ENCODE data around the gene CDKN2A.

The CDKN2A gene

GRCh38 chr9:22026696-22027095, 32.5 kb upstream of the CDKN2A start:
- DNase-seq, result no peak
- peaks cover 47% of the 10 kb centered on the region for H3K27me3 Mint-ChIP-seq
- peaks cover 2% of the 10 kb centered on the region for H3K4me1 Mint-ChIP-seq (ENCODE audit: low read depth)
- no peak overlapping the region for H3K27ac Mint-ChIP-seq
- no peak overlapping the region for H3K4me3 Mint-ChIP-seq
- H3K9me3 Mint-ChIP-seq, result peaks cover 3% of the 10 kb centered on the region
- H3K36me3 Mint-ChIP-seq (ENCODE audit: low read depth), result no peaks in the 10 kb centered on the region

- Mint-ChIP-seq H3K27me3 (peaks cover 70% of the 10 kb centered on the region), H3K27ac (no peak overlapping the region), H3K4me1 (ENCODE audit: low read depth) (no peaks in the 10 kb centered on the region), H3K4me3 (no peak overlapping the region), H3K9me3 (peaks cover 3% of the 10 kb centered on the region), H3K36me3 (ENCODE audit: low read depth) (no peaks in the 10 kb centered on the region)
- no peak for DNase-seq
These were observed 28.2 kb upstream of the CDKN2A start for GRCh38 chr9:22022396-22022795.

- Mint-ChIP-seq H3K9me3 (no peaks in the 10 kb centered on the region), H3K4me1 (ENCODE audit: low read depth) (peaks cover 17% of the 10 kb centered on the region), H3K4me3 (no peak overlapping the region), H3K36me3 (ENCODE audit: low read depth) (no peaks in the 10 kb centered on the region), H3K27ac (no peak overlapping the region), H3K27me3 (peaks cover 57% of the 10 kb centered on the region)
- DNase-seq, result no peak
These were observed 16.9 kb upstream of the CDKN2A start for GRCh38 chr9:22010866-22011625.

- no peaks in the 10 kb centered on the region for H3K36me3 Mint-ChIP-seq (ENCODE audit: low read depth)
- peak overlapping the region; percentile 80 for H3K4me3 Mint-ChIP-seq
These were observed 15.3 kb upstream of the CDKN2A start for GRCh38 chr9:22009506-22009867.

GRCh38 chr9:22008717-22009505, 14.7 kb upstream of the CDKN2A start, which contains the start of gene CDKN2B:
Gene CDKN2B (minus strand): TSS chr9:22009305. CDS start chr9:22008953, 352 bp downstream.
- Mint-ChIP-seq H3K4me1 (ENCODE audit: low read depth) (peaks cover 27% of the 10 kb centered on the region), H3K27me3 (peaks cover 77% of the 10 kb centered on the region), H3K27ac (no peak within 1 kb of the TSS), H3K36me3 (ENCODE audit: low read depth) (no peaks in the 10 kb centered on the region), H3K9me3 (no peaks in the 10 kb centered on the region), H3K4me3 (peak within 1 kb of the TSS; percentile 80)
- DNase-seq, result peak; percentile 81

More at GRCh38 chr9:22009506-22009867, 15.3 kb upstream of the CDKN2A start:
- no peak overlapping the region for H3K27ac Mint-ChIP-seq
- H3K4me1 Mint-ChIP-seq (ENCODE audit: low read depth), result peaks cover 27% of the 10 kb centered on the region
- H3K9me3 Mint-ChIP-seq, result no peaks in the 10 kb centered on the region
- no peak for DNase-seq
- H3K27me3 Mint-ChIP-seq, result peaks cover 72% of the 10 kb centered on the region

- peak overlapping the region; percentile 80 for H3K4me3 Mint-ChIP-seq
- DNase-seq, result no peak
- no peaks in the 10 kb centered on the region for H3K36me3 Mint-ChIP-seq (ENCODE audit: low read depth)
- peaks cover 82% of the 10 kb centered on the region for H3K27me3 Mint-ChIP-seq
- peaks cover 27% of the 10 kb centered on the region for H3K4me1 Mint-ChIP-seq (ENCODE audit: low read depth)
- no peak overlapping the region for H3K27ac Mint-ChIP-seq
- H3K9me3 Mint-ChIP-seq, result no peaks in the 10 kb centered on the region
These were observed 14.2 kb upstream of the CDKN2A start for GRCh38 chr9:22008384-22008716.

- Mint-ChIP-seq H3K9me3 (no peaks in the 10 kb centered on the region), H3K4me1 (ENCODE audit: low read depth) (peaks cover 27% of the 10 kb centered on the region), H3K27me3 (peaks cover 85% of the 10 kb centered on the region), H3K27ac (no peak overlapping the region), H3K36me3 (ENCODE audit: low read depth) (no peaks in the 10 kb centered on the region), H3K4me3 (no peak overlapping the region)
- no peak for DNase-seq
These were observed 11.8 kb upstream of the CDKN2A start for GRCh38 chr9:22005702-22006606.

- peaks cover 82% of the 10 kb centered on the region for H3K27me3 Mint-ChIP-seq
- no peak overlapping the region for H3K4me3 Mint-ChIP-seq
These were observed 11.0 kb upstream of the CDKN2A start for GRCh38 chr9:22005021-22005701.

GRCh38 chr9:22002038-22002437, 7.8 kb upstream of the CDKN2A start:
- Mint-ChIP-seq H3K9me3 (no peaks in the 10 kb centered on the region), H3K36me3 (ENCODE audit: low read depth) (no peaks in the 10 kb centered on the region), H3K4me3 (no peak overlapping the region), H3K27me3 (peaks cover 72% of the 10 kb centered on the region), H3K27ac (no peak overlapping the region), H3K4me1 (ENCODE audit: low read depth) (peaks cover 12% of the 10 kb centered on the region)
- no peak for DNase-seq

More at GRCh38 chr9:22005021-22005701, 11.0 kb upstream of the CDKN2A start:
- Mint-ChIP-seq H3K4me1 (ENCODE audit: low read depth) (peaks cover 25% of the 10 kb centered on the region), H3K9me3 (no peaks in the 10 kb centered on the region), H3K27ac (no peak overlapping the region), H3K36me3 (ENCODE audit: low read depth) (no peaks in the 10 kb centered on the region)
- no peak for DNase-seq

- H3K27me3 Mint-ChIP-seq, result peaks cover 68% of the 10 kb centered on the region
- H3K9me3 Mint-ChIP-seq, result no peaks in the 10 kb centered on the region
- DNase-seq, result no peak
- H3K4me3 Mint-ChIP-seq, result no peak overlapping the region
- H3K36me3 Mint-ChIP-seq (ENCODE audit: low read depth), result peaks cover 2% of the 10 kb centered on the region
- no peak overlapping the region for H3K27ac Mint-ChIP-seq
- H3K4me1 Mint-ChIP-seq (ENCODE audit: low read depth), result peaks cover 15% of the 10 kb centered on the region
These were observed 3.8 kb upstream of the CDKN2A start for GRCh38 chr9:21998026-21998425.

GRCh38 chr9:21997480-21997879, 3.3 kb upstream of the CDKN2A start:
- Mint-ChIP-seq H3K27ac (no peak overlapping the region), H3K4me3 (no peak overlapping the region), H3K27me3 (peaks cover 64% of the 10 kb centered on the region), H3K36me3 (ENCODE audit: low read depth) (peaks cover 2% of the 10 kb centered on the region), H3K4me1 (ENCODE audit: low read depth) (peaks cover 15% of the 10 kb centered on the region), H3K9me3 (no peaks in the 10 kb centered on the region)
- no peak for DNase-seq

- Mint-ChIP-seq H3K36me3 (ENCODE audit: low read depth) (peaks cover 2% of the 10 kb centered on the region), H3K4me1 (ENCODE audit: low read depth) (peaks cover 15% of the 10 kb centered on the region), H3K9me3 (no peaks in the 10 kb centered on the region), H3K27me3 (peaks cover 58% of the 10 kb centered on the region), H3K27ac (no peak overlapping the region), H3K4me3 (no peak overlapping the region)
- DNase-seq, result no peak
These were observed 2.7 kb upstream of the CDKN2A start for GRCh38 chr9:21996858-21997257.

GRCh38 chr9:21996438-21996837, 2.2 kb upstream of the CDKN2A start:
- Mint-ChIP-seq H3K9me3 (no peaks in the 10 kb centered on the region), H3K4me1 (ENCODE audit: low read depth) (peaks cover 15% of the 10 kb centered on the region), H3K4me3 (peak overlapping the region; percentile 88), H3K27me3 (peaks cover 58% of the 10 kb centered on the region), H3K36me3 (ENCODE audit: low read depth) (peaks cover 2% of the 10 kb centered on the region), H3K27ac (no peak overlapping the region)
- DNase-seq, result no peak

Measured in activated T-cell treated with anti-CD3 and anti-CD28 coated beads, Interleukin-2, amount 50 U/mL, for 24 hours (primary cell).